HEK293 (cell line): ENCODE data around the gene SERAC1.
A peak's percentile ranks its signal among the peaks of the same experiment; 100 is the strongest.

Experiments
- CTCF ChIA-PET: fragments of 350-600 bp; formaldehyde crosslinking; extraction: SDS; loops from one replicate; lab custom pipeline; 2021; ENCODE audit warnings: antibody characterized with exemption; lab: Yijun Ruan, JAX
- POLR2A ChIA-PET: fragments of 300-600 bp; formaldehyde crosslinking; extraction: SDS; loops from one replicate; lab custom pipeline; 2020; ENCODE audit warnings: antibody characterized with exemption, inconsistent platforms; lab: Yijun Ruan, JAX
- H3K27ac ChIP-seq: fragments of 200-500 bp; sonication (Bioruptor generic); 2 replicates; pipeline ENCODE4 v1.5.1; 2014; ENCODE audit warnings: low read depth, low read length, control low read depth, inconsistent platforms; ENCODE audit errors: extremely low read depth
- H3K36me3 ChIP-seq, 2 experiments: fragments of 200-500 bp in 1 of 2; sonication (Bioruptor generic) in 1 of 2; 1 replicate in 1 of 2; 2 replicates in 1 of 2; pipeline ENCODE4 v1.5.1; 2014 to 2017; ENCODE audit warnings: inconsistent platforms in 2 of 2, low read length in 2 of 2; ENCODE audit not compliant: control insufficient read depth in 2 of 2, insufficient read depth in 1 of 2
- H3K4me1 ChIP-seq: fragments of 200-500 bp; sonication (Bioruptor generic); 2 replicates; pipeline ENCODE4 v1.5.1; 2014; ENCODE audit warnings: mild to moderate bottlenecking, low read length, inconsistent platforms; ENCODE audit not compliant: control insufficient read depth, insufficient read depth
- H3K4me3 ChIP-seq: 2 replicates; pipeline ENCODE4 v1.5.1; 2011; ENCODE audit warnings: low read depth, mild to moderate bottlenecking, control low read depth, low read length, moderate library complexity
- H3K9me3 ChIP-seq: fragments of 200-500 bp; sonication (Bioruptor generic); 2 replicates; pipeline ENCODE4 v1.5.1; 2014; ENCODE audit warnings: low read depth, low read length, inconsistent platforms; ENCODE audit not compliant: control insufficient read depth, insufficient read depth
- ATF2 ChIP-seq: fragments of 450-650 bp; formaldehyde crosslinking; IDR thresholded peaks from 2 replicates; pipeline ENCODE4 v1.5.1; 2016; ENCODE audit warnings: missing biosample characterization, missing genetic modification characterization, low read depth
- HIC1 ChIP-seq: fragments of 450-650 bp; formaldehyde crosslinking; IDR thresholded peaks from 2 replicates; pipeline ENCODE4 v1.5.1; 2016; ENCODE audit warnings: missing biosample characterization, missing genetic modification characterization
- MYNN ChIP-seq: fragments of 450-650 bp; formaldehyde crosslinking; IDR thresholded peaks from 2 replicates; pipeline ENCODE4 v1.5.1; 2016; ENCODE audit warnings: missing biosample characterization, missing genetic modification characterization, borderline replicate concordance
- OVOL3 ChIP-seq: fragments of 450-650 bp; formaldehyde crosslinking; IDR thresholded peaks from 2 replicates; pipeline ENCODE4 v1.5.1; 2016; ENCODE audit warnings: missing biosample characterization, missing genetic modification characterization
- PBX3 ChIP-seq: sonication (generic); formaldehyde crosslinking; IDR thresholded peaks from 2 replicates; pipeline ENCODE4 v1.8.1; 2022; ENCODE audit warnings: mild to moderate bottlenecking, moderate library complexity, missing genetic modification reagents
- PRDM6 ChIP-seq: fragments of 450-650 bp; formaldehyde crosslinking; IDR thresholded peaks from 2 replicates; pipeline ENCODE4 v1.5.1; 2017; ENCODE audit warnings: missing biosample characterization, missing genetic modification characterization
- TRIM28 ChIP-seq: IDR thresholded peaks from 2 replicates; pipeline ENCODE4 v1.6.1; 2011; ENCODE audit warnings: low read length, control low read depth, borderline replicate concordance
- ZBTB1 ChIP-seq: fragments of 450-650 bp; formaldehyde crosslinking; IDR thresholded peaks from 2 replicates; pipeline ENCODE4 v1.5.1; 2016; ENCODE audit warnings: missing biosample characterization, missing genetic modification characterization
- ZBTB26 ChIP-seq: fragments of 450-650 bp; formaldehyde crosslinking; optimal IDR thresholded peaks from 2 replicates; pipeline ENCODE3; 2016; ENCODE audit warnings: missing biosample characterization, mild to moderate bottlenecking, missing genetic modification characterization
- ZFP37 ChIP-seq: fragments of 450-650 bp; formaldehyde crosslinking; IDR thresholded peaks from 2 replicates; pipeline ENCODE4 v1.5.1; 2016; ENCODE audit warnings: missing biosample characterization, missing genetic modification characterization
- ZNF148 ChIP-seq: fragments of 450-650 bp; formaldehyde crosslinking; IDR thresholded peaks from 2 replicates; pipeline ENCODE4 v1.5.0; 2017; ENCODE audit warnings: missing biosample characterization, missing genetic modification characterization, borderline replicate concordance
- ZNF341 ChIP-seq: fragments of 450-650 bp; formaldehyde crosslinking; IDR thresholded peaks from 2 replicates; pipeline ENCODE4; 2016; ENCODE audit warnings: low read depth, missing biosample characterization, missing genetic modification characterization
- ZNF48 ChIP-seq: fragments of 450-650 bp; formaldehyde crosslinking; IDR thresholded peaks from 2 replicates; pipeline ENCODE4 v1.5.1; 2016; ENCODE audit warnings: missing biosample characterization, missing genetic modification characterization
- ZNF555 ChIP-seq: fragments of 450-650 bp; formaldehyde crosslinking; conservative IDR thresholded peaks from 2 replicates; pipeline ENCODE4 v1.5.1; 2017; ENCODE audit warnings: missing biosample characterization, mild to moderate bottlenecking, missing genetic modification characterization, inconsistent platforms
- ZNF701 ChIP-seq: fragments of 450-650 bp; formaldehyde crosslinking; IDR thresholded peaks from 2 replicates; pipeline ENCODE4 v1.5.1; 2016; ENCODE audit warnings: missing biosample characterization, missing genetic modification characterization
- ZNF707 ChIP-seq: fragments of 450-650 bp; formaldehyde crosslinking; IDR thresholded peaks from 2 replicates; pipeline ENCODE4 v1.5.1; 2016; ENCODE audit warnings: missing biosample characterization, missing genetic modification characterization
- ZXDB ChIP-seq: fragments of 450-650 bp; formaldehyde crosslinking; IDR thresholded peaks from 2 replicates; pipeline ENCODE4 v1.5.1; 2016; ENCODE audit warnings: missing biosample characterization, missing genetic modification characterization

SERAC1 gene

GRCh38 chr6:158086054-158086503, 82.0 kb downstream of the SERAC1 start:
- CTCF ChIA-PET, result interaction anchor here (1.5 to 1.8 kb wide), 3 partner anchors 13 to 15 kb away, joined by 3 to 10 read pairs (median 8); no protein-coding TSS in a partner anchor
- no peak overlapping the region for H3K4me3 ChIP-seq
- TF ChIP-seq ZNF707 (tag by site-specific recombination) (peak; percentile 80), MYNN (tag by site-specific recombination) (no peak)
- H3K27ac ChIP-seq, result no peak overlapping the region
- peaks cover 25 to 86% of the 10 kb centered on the region in 2 experiments; a peak in 2 of 3 replicates for H3K36me3 ChIP-seq
- no peaks in the 10 kb centered on the region for H3K9me3 ChIP-seq
- POLR2A ChIA-PET, result no interaction called here
- H3K4me1 ChIP-seq, result no peaks in the 10 kb centered on the region

- H3K9me3 ChIP-seq, result no peaks in the 10 kb centered on the region
- ChIA-PET POLR2A (no interaction called here), CTCF (interaction anchor here (1.6 kb wide), 1 partner anchor 13 kb away, joined by 10 read pairs; no protein-coding TSS in a partner anchor)
- H3K4me1 ChIP-seq, result no peaks in the 10 kb centered on the region
- no peak overlapping the region for H3K4me3 ChIP-seq
- no peak overlapping the region for H3K27ac ChIP-seq
- TF ChIP-seq ZFP37 (no peak), ZNF701 (tag by site-specific recombination) (no peak), ZNF48 (tag by site-specific recombination) (no peak), ZBTB26 (tag by site-specific recombination) (no peak), TRIM28 (no peak), HIC1 (tag by site-specific recombination) (no peak)
- H3K36me3 ChIP-seq, result peaks cover 19 to 89% of the 10 kb centered on the region in 2 experiments; a peak in 2 of 3 replicates
These were observed 82.6 kb downstream of the SERAC1 start for GRCh38 chr6:158085261-158086053.

GRCh38 chr6:158083455-158084325, 84.4 kb downstream of the SERAC1 start:
- H3K27ac ChIP-seq, result peak overlapping the region; percentile 16; the same call in 1 of the 2 replicates
- POLR2A ChIA-PET, result no interaction called here
- no peaks in the 10 kb centered on the region for H3K9me3 ChIP-seq
- CTCF ChIA-PET, result interaction anchor here (0.6 to 0.7 kb wide), 2 partner anchors 12 to 45 kb away, joined by 5 to 6 read pairs; no protein-coding TSS in a partner anchor
- H3K36me3 ChIP-seq, result peaks cover 19 to 89% of the 10 kb centered on the region in 2 experiments; a peak in 2 of 3 replicates
- H3K4me1 ChIP-seq, result no peaks in the 10 kb centered on the region
- no peak overlapping the region for H3K4me3 ChIP-seq
- TF ChIP-seq ZNF148 (tag by site-specific recombination) (no peak), OVOL3 (tag by site-specific recombination) (no peak), PRDM6 (no peak), ZNF555 (tag by site-specific recombination) (no peak), MYNN (tag by site-specific recombination) (no peak), PBX3 (CRISPR knock-in tag) (no peak), ZBTB1 (tag by site-specific recombination) (no peak), ATF2 (tag by site-specific recombination) (no peak), ZNF341 (no peak), ZXDB (tag by site-specific recombination) (no peak)
